Activated CD8-positive, alpha-beta memory T cell treated with anti-CD3 and anti-CD28 coated beads, Interleukin-2, amount 50 U/mL, for 4 hours (primary cell): ENCODE data around the gene IL19.
"Not testable (repeated sequence)": the region's sequence is repeated elsewhere in the genome, so short reads cannot be mapped to it uniquely, and the experiment has no call there.

ENCODE experiments used
- DNase-seq: peaks from one replicate; pipeline ENCODE4 v3.0.0-alpha.2; 2020

IL19 gene

GRCh38 chr1:206741142-206741701 lies 29.4 kb upstream of the IL19 start:
- no peak for DNase-seq

- DNase-seq = no peak
Observed at GRCh38 chr1:206742719-206743383, 27.7 kb upstream of the IL19 start.

- DNase-seq = no peak
Observed at GRCh38 chr1:206744683-206745082, 25.9 kb upstream of the IL19 start.

- no peak for DNase-seq
Observed at GRCh38 chr1:206745301-206745700, 25.3 kb upstream of the IL19 start.

GRCh38 chr1:206748348-206749030 lies 22.1 kb upstream of the IL19 start:
- no peak for DNase-seq

- no peak for DNase-seq
Observed at GRCh38 chr1:206751891-206752290, 18.7 kb upstream of the IL19 start.

GRCh38 chr1:206752481-206752880 lies 18.1 kb upstream of the IL19 start:
- DNase-seq = no peak

- no peak for DNase-seq
Observed at GRCh38 chr1:206753141-206753540, 17.4 kb upstream of the IL19 start.

- no peak for DNase-seq
Observed at GRCh38 chr1:206754011-206754410, 16.6 kb upstream of the IL19 start.

- DNase-seq = peak; percentile 33
Observed at GRCh38 chr1:206757524-206758266, 12.9 kb upstream of the IL19 start.

- DNase-seq = no peak
Observed at GRCh38 chr1:206760590-206760989, 10.0 kb upstream of the IL19 start.

GRCh38 chr1:206761159-206761768 lies 9.3 kb upstream of the IL19 start:
- no peak for DNase-seq

- not testable (repeated sequence) for DNase-seq
Observed at GRCh38 chr1:206762741-206763364, 7.7 kb upstream of the IL19 start.

GRCh38 chr1:206765771-206766170 lies 4.8 kb upstream of the IL19 start:
- DNase-seq = not testable (repeated sequence)

GRCh38 chr1:206766251-206766856 lies 4.2 kb upstream of the IL19 start:
- DNase-seq = peak; percentile 74

GRCh38 chr1:206768472-206769303 lies 1.9 kb upstream of the IL19 start:
- DNase-seq = no peak

- peak; percentile 31 for DNase-seq
Observed at GRCh38 chr1:206769304-206769731, 1.3 kb upstream of the IL19 start.

GRCh38 chr1:206771338-206771692 lies 742 bp downstream of the IL19 start:
- DNase-seq = no peak

GRCh38 chr1:206772243-206772937 lies 1.8 kb downstream of the IL19 start, which contains the start of gene IL10:
Gene IL10, minus strand, starts transcription at chr1:206772494. Its CDS starts 59 bp downstream, at chr1:206772435.
- no peak for DNase-seq

- no peak for DNase-seq
Observed at GRCh38 chr1:206774093-206774492, 3.5 kb downstream of the IL19 start.

GRCh38 chr1:206776229-206776628 lies 5.7 kb downstream of the IL19 start:
- no peak for DNase-seq
